ENCODE results near the gene AKAP14.
"Not testable (repeated sequence)": the region's sequence is repeated elsewhere in the genome, so short reads cannot be mapped to it uniquely, and the experiment has no call there.

Gene AKAP14

GRCh38 chrX:119960625-119961024 is 64.9 kb downstream of the AKAP14 start:
- Histone ChIP-seq H3K4me3 (replicated peaks; ENCODE audit: low read depth, low read length) (no peak overlapping the region), H3K36me3 (ENCODE audit: control insufficient read depth, insufficient read depth, low read length) (no peaks in the 10 kb centered on the region), H3K27me3 (replicated peaks; ENCODE audit: control insufficient read depth, insufficient read depth, low read length) (no peaks in the 10 kb centered on the region)
- DNase-seq (ENCODE audit: extremely low read depth, insufficient read length) = no peak
- TF ChIP-seq, protein P1, sequence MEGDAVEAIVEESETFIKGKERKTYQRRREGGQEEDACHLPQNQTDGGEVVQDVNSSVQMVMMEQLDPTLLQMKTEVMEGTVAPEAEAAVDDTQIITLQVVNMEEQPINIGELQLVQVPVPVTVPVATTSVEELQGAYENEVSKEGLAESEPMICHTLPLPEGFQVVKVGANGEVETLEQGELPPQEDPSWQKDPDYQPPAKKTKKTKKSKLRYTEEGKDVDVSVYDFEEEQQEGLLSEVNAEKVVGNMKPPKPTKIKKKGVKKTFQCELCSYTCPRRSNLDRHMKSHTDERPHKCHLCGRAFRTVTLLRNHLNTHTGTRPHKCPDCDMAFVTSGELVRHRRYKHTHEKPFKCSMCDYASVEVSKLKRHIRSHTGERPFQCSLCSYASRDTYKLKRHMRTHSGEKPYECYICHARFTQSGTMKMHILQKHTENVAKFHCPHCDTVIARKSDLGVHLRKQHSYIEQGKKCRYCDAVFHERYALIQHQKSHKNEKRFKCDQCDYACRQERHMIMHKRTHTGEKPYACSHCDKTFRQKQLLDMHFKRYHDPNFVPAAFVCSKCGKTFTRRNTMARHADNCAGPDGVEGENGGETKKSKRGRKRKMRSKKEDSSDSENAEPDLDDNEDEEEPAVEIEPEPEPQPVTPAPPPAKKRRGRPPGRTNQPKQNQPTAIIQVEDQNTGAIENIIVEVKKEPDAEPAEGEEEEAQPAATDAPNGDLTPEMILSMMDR (IDR thresholded peaks at IDR 0.05; ENCODE audit: insufficient read depth, low read length, poor library complexity, severe bottlenecking) = no peak

- H3K36me3 ChIP-seq (ENCODE audit: control insufficient read depth, insufficient read depth, low read length); DNase-seq (ENCODE audit: extremely low read depth, insufficient read length); H3K4me3 ChIP-seq (replicated peaks; ENCODE audit: low read depth, low read length); H3K27me3 ChIP-seq (replicated peaks; ENCODE audit: control insufficient read depth, insufficient read depth, low read length): not testable (repeated sequence)
Observed at GRCh38 chrX:119966837-119967236, 71.1 kb downstream of the AKAP14 start.

Data from GM06990 (cell line).